H9 (cell line): ENCODE data around the gene ZNF530. TPM values are rescaled to one million over a fixed set of nuclear protein-coding genes. Genes with fewer than 3 reads are reported as not detected.

ENCODE experiments used
- DNase-seq: peaks from one replicate; pipeline ENCODE4 v3.0.0-alpha.2; 2017
- H2AFZ ChIP-seq: one replicate; pipeline ENCODE4 v1.6.1; 2013; ENCODE audit warnings: mild to moderate bottlenecking, low read length, control low read depth, moderate library complexity
- H2AK5ac ChIP-seq: 2 replicates; pipeline ENCODE4 v1.6.1; 2013; ENCODE audit warnings: low read length, control low read depth, mixed read lengths; ENCODE audit not compliant: insufficient read length
- H2BK120ac ChIP-seq: one replicate; pipeline ENCODE4 v1.6.1; 2013; ENCODE audit warnings: low read depth, mild to moderate bottlenecking, low read length, control low read depth, inconsistent platforms; ENCODE audit not compliant: poor library complexity, severe bottlenecking
- H2BK12ac ChIP-seq: 2 replicates; pipeline ENCODE4 v1.6.1; 2013; ENCODE audit warnings: low read length, control low read depth, mixed read lengths, low read depth; ENCODE audit not compliant: insufficient read length
- H2BK15ac ChIP-seq: 2 replicates; pipeline ENCODE4 v1.6.1; 2013; ENCODE audit warnings: low read depth, low read length, control low read depth
- H2BK20ac ChIP-seq: one replicate; pipeline ENCODE4 v1.6.1; 2013; ENCODE audit warnings: low read depth, mild to moderate bottlenecking, low read length, control low read depth, inconsistent platforms; ENCODE audit not compliant: poor library complexity, severe bottlenecking
- H2BK5ac ChIP-seq: 2 replicates; pipeline ENCODE4 v1.6.1; 2013; ENCODE audit warnings: low read length, control low read depth, mixed read lengths; ENCODE audit not compliant: insufficient read length
- H3K14ac ChIP-seq: 2 replicates; pipeline ENCODE4 v1.6.1; 2013; ENCODE audit warnings: low read length, control low read depth; ENCODE audit not compliant: insufficient read depth
- H3K18ac ChIP-seq: 2 replicates; pipeline ENCODE4 v1.6.1; 2013; ENCODE audit warnings: low read depth, mild to moderate bottlenecking, mixed read lengths, low read length, control low read depth; ENCODE audit not compliant: insufficient read length
- H3K23ac ChIP-seq: 2 replicates; pipeline ENCODE4 v1.6.1; 2013; ENCODE audit warnings: low read length, control low read depth, mixed read lengths, low read depth; ENCODE audit not compliant: insufficient read length
- H3K23me2 ChIP-seq: 2 replicates; pipeline ENCODE4 v1.6.1; 2013; ENCODE audit warnings: low read depth, mild to moderate bottlenecking, mixed read lengths, low read length, control low read depth; ENCODE audit not compliant: insufficient read length, poor library complexity, severe bottlenecking
- H3K27ac ChIP-seq: 2 replicates; pipeline ENCODE4 v1.5.1; 2013; ENCODE audit warnings: low read length, control low read depth, mixed read lengths, low read depth; ENCODE audit not compliant: insufficient read length
- H3K27me3 ChIP-seq: 2 replicates; pipeline ENCODE4 v1.6.1; 2013; ENCODE audit warnings: low read length, control low read depth, inconsistent platforms; ENCODE audit not compliant: insufficient read depth
- H3K4ac ChIP-seq: 2 replicates; pipeline ENCODE4 v1.6.1; 2013; ENCODE audit warnings: low read depth, mild to moderate bottlenecking, control low read depth, inconsistent platforms, low read length, moderate library complexity
- H3K4me1 ChIP-seq: 2 replicates; pipeline ENCODE4 v1.6.1; 2013; ENCODE audit warnings: low read length, control low read depth, inconsistent platforms; ENCODE audit not compliant: insufficient read depth
- H3K4me2 ChIP-seq: 2 replicates; pipeline ENCODE4 v1.6.1; 2013; ENCODE audit warnings: low read length, control low read depth, mixed read lengths; ENCODE audit not compliant: insufficient read length, insufficient read depth
- H3K56ac ChIP-seq: 2 replicates; pipeline ENCODE4 v1.6.1; 2013; ENCODE audit warnings: low read depth, mild to moderate bottlenecking, mixed read lengths, low read length, control low read depth; ENCODE audit not compliant: insufficient read length
- H3K79me1 ChIP-seq: 2 replicates; pipeline ENCODE4 v1.6.1; 2013; ENCODE audit warnings: low read depth, mild to moderate bottlenecking, moderate library complexity, low read length, control low read depth, inconsistent platforms; ENCODE audit not compliant: insufficient read depth, poor library complexity, severe bottlenecking
- H3K79me2 ChIP-seq: 2 replicates; pipeline ENCODE4 v1.6.1; 2013; ENCODE audit warnings: low read length, control low read depth, inconsistent platforms; ENCODE audit not compliant: insufficient read depth
- H3K9ac ChIP-seq: 2 replicates; pipeline ENCODE4 v1.6.1; 2013; ENCODE audit warnings: low read length, control low read depth, mixed read lengths; ENCODE audit not compliant: insufficient read length; ENCODE audit errors: extremely low read depth
- H3K9me3 ChIP-seq: one replicate; pipeline ENCODE4 v1.6.1; 2013; ENCODE audit warnings: low read depth, low read length, inconsistent platforms; ENCODE audit not compliant: control insufficient read depth
- H3T11ph ChIP-seq: one replicate; pipeline ENCODE4 v1.6.1; 2013; ENCODE audit warnings: mild to moderate bottlenecking, low read length, control low read depth, inconsistent platforms
- H4K20me1 ChIP-seq: one replicate; pipeline ENCODE4 v1.6.1; 2013; ENCODE audit not compliant: control insufficient read depth, insufficient read length, insufficient read depth
- H4K5ac ChIP-seq: 2 replicates; pipeline ENCODE4 v1.6.1; 2013; ENCODE audit warnings: low read depth, mild to moderate bottlenecking, mixed read lengths, low read length, control low read depth; ENCODE audit not compliant: insufficient read length
- H4K8ac ChIP-seq: replicated peaks from 2 replicates; pipeline ENCODE4 v1.6.1; 2013; ENCODE audit warnings: low read length, control low read depth, mixed read lengths, low read depth; ENCODE audit not compliant: insufficient read length
- H4K91ac ChIP-seq: 2 replicates; pipeline ENCODE4 v1.6.1; 2013; ENCODE audit warnings: low read depth, mild to moderate bottlenecking, moderate library complexity, mixed read lengths, low read length, control low read depth; ENCODE audit not compliant: insufficient read length
- H3K27ac Mint-ChIP-seq, 3 experiments: 2 replicates in 2 of 3; 3 replicates in 1 of 3; pipeline ENCODE4 v1.8.0; 2020 to 2021; ENCODE audit warnings: mixed read lengths in 3 of 3, mild to moderate bottlenecking in 1 of 3, moderate library complexity in 1 of 3
- H3K27me3 Mint-ChIP-seq: 2 replicates; pipeline ENCODE4 v1.8.0; 2021; ENCODE audit warnings: low read depth, mild to moderate bottlenecking, moderate library complexity, mixed read lengths
- H3K36me3 Mint-ChIP-seq, 3 experiments: 2 replicates in 2 of 3; 3 replicates in 1 of 3; pipeline ENCODE4 v1.8.0; 2020 to 2021; ENCODE audit warnings: low read depth in 3 of 3, mixed read lengths in 3 of 3; ENCODE audit not compliant: insufficient read depth in 1 of 3
- H3K4me1 Mint-ChIP-seq, 2 experiments: 2 replicates each; pipeline ENCODE4 v1.8.0; 2020; ENCODE audit warnings: mixed read lengths in 2 of 2
- H3K4me3 Mint-ChIP-seq, 2 experiments: 2 replicates in 1 of 2; 3 replicates in 1 of 2; pipeline ENCODE4 v1.8.0; 2020 to 2021; ENCODE audit warnings: mild to moderate bottlenecking in 2 of 2, mixed read lengths in 2 of 2, moderate library complexity in 1 of 2
- H3K9me3 Mint-ChIP-seq, 2 experiments: 2 replicates in 1 of 2; 3 replicates in 1 of 2; pipeline ENCODE4 v1.8.0; 2020; ENCODE audit warnings: mild to moderate bottlenecking in 2 of 2, mixed read lengths in 2 of 2, moderate library complexity in 1 of 2
- CTCF ChIP-seq: fragments of 200-600 bp; sonication (generic); conservative IDR thresholded peaks from 3 replicates; pipeline ENCODE4 v1.8.0; 2021; ENCODE audit warnings: antibody characterized with exemption, mild to moderate bottlenecking
- WGBS: extraction: QIAGEN DNeasy Blood & Tissue Kit; methylation state at CpG from one replicate; pipeline ENCODE4 v1.1.7; 2013; ENCODE audit warnings: missing lambda C conversion rate, low lambda C conversion rate, mixed read lengths; ENCODE audit not compliant: insufficient read length; ENCODE audit errors: extremely low coverage; 5-methylcytosine and 5-hydroxymethylcytosine counted together
- total RNA-seq: library from RNA; stranded (reverse); gene quantifications from 2 replicates; pipeline ENCODE4 v1.2.1, GENCODE V29; 2021

Gene ZNF530
- total RNA-seq, 1 experiment from 2014 or later: 9.3 TPM

DNA sequence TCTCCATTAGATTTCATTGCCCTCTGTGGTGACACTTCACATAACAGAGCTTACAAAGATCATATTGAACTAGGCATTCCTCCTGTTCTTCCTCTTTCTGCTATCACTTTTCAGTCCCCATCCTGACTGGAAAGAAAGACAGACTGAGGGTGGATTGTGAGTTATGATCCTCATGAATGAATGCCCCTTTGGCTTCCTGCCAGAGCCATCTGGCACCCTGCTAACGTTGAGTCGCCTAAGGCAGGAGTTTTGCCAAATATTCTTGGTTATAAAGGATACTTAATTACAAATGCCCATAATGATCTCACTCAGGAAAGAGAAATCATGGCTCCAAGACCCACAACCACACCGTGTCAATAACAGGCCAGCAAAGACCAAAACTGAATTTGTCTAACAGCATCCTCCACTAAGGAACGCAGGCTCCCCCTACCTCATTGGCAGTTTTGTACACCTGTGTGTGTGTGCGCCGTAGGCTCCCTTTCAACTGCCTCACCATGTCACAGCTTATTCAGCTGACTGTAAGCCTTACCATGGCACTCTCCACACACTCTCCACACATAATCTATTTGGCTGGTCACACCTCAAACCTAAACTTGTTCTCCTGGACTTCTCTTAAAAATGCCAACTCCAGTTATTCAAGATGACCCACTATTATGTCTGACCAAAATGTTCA lies 48.8 kb downstream of the ZNF530 start:
- no peak overlapping the region for H2BK12ac ChIP-seq
- no peak overlapping the region for H4K5ac ChIP-seq
- H4K91ac ChIP-seq: no peak overlapping the region
- Mint-ChIP-seq H3K9me3 (peaks cover 0 to 10% of the 10 kb centered on the region in 2 experiments; a peak in 4 of 5 replicates), H3K4me1 (peaks cover 5 to 6% of the 10 kb centered on the region in 2 experiments; a peak in 3 of 4 replicates), H3K27me3 (peaks cover 22% of the 10 kb centered on the region), H3K36me3 (peaks cover 0 to 2% (median under 1%) of the 10 kb centered on the region in 3 experiments; a peak in 4 of 7 replicates), H3K27ac (no peak overlapping the region), H3K4me3 (no peak overlapping the region)
- H4K8ac ChIP-seq: no peak overlapping the region
- no peak for DNase-seq
- peaks cover 4% of the 10 kb centered on the region; the same call in 1 of the 2 replicates for H3K4me1 ChIP-seq
- H3K14ac ChIP-seq: no peak overlapping the region
- H2AFZ ChIP-seq: no peak overlapping the region
- no peak overlapping the region for H2BK5ac ChIP-seq
- H4K20me1 ChIP-seq: no peaks in the 10 kb centered on the region
- no peaks in the 10 kb centered on the region for H3K27me3 ChIP-seq
- H3K23ac ChIP-seq: no peak overlapping the region
- H2BK20ac ChIP-seq: no peak overlapping the region
- H3K23me2 ChIP-seq: no peaks in the 10 kb centered on the region
- H3K9ac ChIP-seq: no peak overlapping the region
- no peak overlapping the region for H2BK15ac ChIP-seq
- no peak overlapping the region for H3K27ac ChIP-seq
- H2BK120ac ChIP-seq: no peak overlapping the region
- H3K18ac ChIP-seq: no peak overlapping the region
- no peak overlapping the region for H3K4me2 ChIP-seq
- no peak overlapping the region for H3K56ac ChIP-seq
- WGBS: no CpG with 5 or more reads among the region's 6 CpGs
- H3K4ac ChIP-seq: no peak overlapping the region
- no peak overlapping the region for H2AK5ac ChIP-seq
- H3K9me3 ChIP-seq: no peaks in the 10 kb centered on the region
- no peaks in the 10 kb centered on the region for H3K79me2 ChIP-seq
- TF ChIP-seq CTCF: no peak
- no peak overlapping the region for H3T11ph ChIP-seq
- H3K79me1 ChIP-seq: no peaks in the 10 kb centered on the region
